HCT116 (cell line): ENCODE data around the gene SLC9A9. TPM values are rescaled to one million over a fixed set of nuclear protein-coding genes. Genes with fewer than 3 reads are reported as not detected.

Experiments used
- ATAC-seq: fragments of 200-7000 bp; cut with Tn5 transposase; 2 replicates; pipeline ENCODE4 v1.9.1; 2020; ENCODE audit warnings: mild to moderate bottlenecking, moderate library complexity
- BruUV-seq: library from RNA; stranded (reverse); fragments of 400-500 nt; replicated peaks from 2 replicates; lab custom pipeline; 2021; lab: Mats Ljungman, UMichigan
- CTCF ChIA-PET: fragments of 300-600 bp; sonication (Branson Sonifier 250); formaldehyde crosslinking; loops from one replicate; lab custom pipeline; 2021; ENCODE audit warnings: antibody characterized with exemption; lab: Charles Lee
- POLR2A ChIA-PET: fragments of 300-600, 350-600 bp; sonication (Branson Sonifier 250); formaldehyde crosslinking; loops from one replicate; lab custom pipeline; 2021; ENCODE audit warnings: antibody characterized with exemption; lab: Charles Lee
- RAD21 ChIA-PET, 2 experiments: fragments of 300-600 bp; sonication (Branson Sonifier 250); formaldehyde crosslinking; loops; one replicate each; lab custom pipeline; 2023; ENCODE audit warnings: low total read pairs in 2 of 2; ENCODE audit not compliant: uncharacterized antibody in 2 of 2, unreplicated experiment in 2 of 2, low non-redundant PET in 1 of 2; lab: Charles Lee
- DNase-seq: peaks from one replicate; pipeline ENCODE4 v3.0.0-alpha.2; 2010; ENCODE audit warnings: low read depth, low spot score
- H2AFZ ChIP-seq: fragments of 200-600 bp; shearing (Covaris generic), sonication (generic); 2 replicates; pipeline ENCODE4 v1.6.1; 2017; ENCODE audit warnings: low read depth, mixed run types, mixed read lengths, antibody characterized with exemption, low read length; ENCODE audit not compliant: poor library complexity, severe bottlenecking
- H3K27ac ChIP-seq: 2 replicates; pipeline ENCODE4 v1.5.1; 2012; ENCODE audit warnings: low read depth, low read length
- H3K27me3 ChIP-seq: fragments of 200-600 bp; sonication (generic); 2 replicates; pipeline ENCODE4 v1.6.1; 2016; ENCODE audit warnings: mixed run types, low read length, mixed read lengths; ENCODE audit not compliant: insufficient read depth
- H3K36me3 ChIP-seq, 2 experiments: fragments of 200-500 bp in 1 of 2; fragments of 200-600 bp in 1 of 2; sonication (Bioruptor generic) in 1 of 2; sonication (generic) in 1 of 2; 2 replicates each; pipeline versions ENCODE4 v1.5.1 to v1.6.1; 2014 to 2016; ENCODE audit warnings: low read length in 2 of 2, inconsistent platforms in 1 of 2, mixed read lengths in 1 of 2, mixed run types in 1 of 2; ENCODE audit not compliant: insufficient read depth in 2 of 2, control insufficient read depth in 1 of 2
- H3K4me1 ChIP-seq, 2 experiments: fragments of 200-600 bp in 1 of 2; sonication (generic) in 1 of 2; 2 replicates each; pipeline versions ENCODE4 v1.5.1 to v1.6.1; 2012 to 2017; ENCODE audit warnings: low read length in 2 of 2, inconsistent platforms in 1 of 2, mild to moderate bottlenecking in 1 of 2, mixed read lengths in 1 of 2, mixed run types in 1 of 2, moderate library complexity in 1 of 2; ENCODE audit not compliant: insufficient read depth in 2 of 2, control insufficient read depth in 1 of 2
- H3K4me2 ChIP-seq: fragments of 200-600 bp; sonication (generic); 2 replicates; pipeline ENCODE4 v1.6.1; 2017; ENCODE audit warnings: mixed run types, low read length, mixed read lengths
- H3K4me3 ChIP-seq, 2 experiments: fragments of 200-600 bp in 1 of 2; sonication (generic) in 1 of 2; replicated peaks in 1 of 2; 2 replicates each; pipeline ENCODE4 v1.5.1; 2011 to 2016; ENCODE audit warnings: low read length in 2 of 2, control low read depth in 1 of 2, low read depth in 1 of 2, mild to moderate bottlenecking in 1 of 2, mixed read lengths in 1 of 2, mixed run types in 1 of 2
- H3K79me2 ChIP-seq: fragments of 200-600 bp; sonication (generic); 2 replicates; pipeline ENCODE4 v1.6.1; 2017; ENCODE audit warnings: mild to moderate bottlenecking, mixed run types, low read length, moderate library complexity, mixed read lengths; ENCODE audit not compliant: insufficient read depth
- H3K9ac ChIP-seq: fragments of 200-600 bp; sonication (generic); 2 replicates; pipeline ENCODE4 v1.6.1; 2016; ENCODE audit warnings: low read length, mixed read lengths
- H3K9me2 ChIP-seq: fragments of 200-600 bp; sonication (generic), shearing (Covaris generic); 2 replicates; pipeline ENCODE4 v1.6.1; 2017; ENCODE audit warnings: mixed run types, mild to moderate bottlenecking, moderate library complexity; ENCODE audit not compliant: insufficient read depth
- H3K9me3 ChIP-seq, 2 experiments: fragments of 200-500 bp in 1 of 2; fragments of 200-600 bp in 1 of 2; sonication (Bioruptor generic) in 1 of 2; sonication (generic) in 1 of 2; 2 replicates each; pipeline ENCODE4 v1.6.1; 2014 to 2017; ENCODE audit warnings: low read length in 2 of 2, mixed read lengths in 2 of 2, inconsistent platforms in 1 of 2, low read depth in 1 of 2, mild to moderate bottlenecking in 1 of 2, mixed run types in 1 of 2, moderate library complexity in 1 of 2; ENCODE audit not compliant: control insufficient read depth in 1 of 2, insufficient read depth in 1 of 2
- H4K20me1 ChIP-seq: fragments of 200-600 bp; sonication (generic), shearing (Covaris generic); 2 replicates; pipeline ENCODE4 v1.6.1; 2017; ENCODE audit warnings: mixed run types, mild to moderate bottlenecking, moderate library complexity; ENCODE audit not compliant: insufficient read depth
- CBX3 ChIP-seq: IDR thresholded peaks from 2 replicates; pipeline ENCODE4 v1.6.1; 2012; ENCODE audit warnings: low read depth
- EZH2phosphoT487 ChIP-seq: fragments of 200-600 bp; IDR thresholded peaks from 2 replicates; pipeline ENCODE4 v1.6.1; 2018; ENCODE audit warnings: antibody characterized with exemption, borderline replicate concordance
- POLR2A ChIP-seq: IDR thresholded peaks from 2 replicates; pipeline ENCODE4 v1.7.0; 2011; ENCODE audit warnings: borderline replicate concordance; ENCODE audit not compliant: insufficient read depth, insufficient read length; ENCODE audit errors: extremely low read depth
- REST ChIP-seq: IDR thresholded peaks from 2 replicates; pipeline ENCODE4 v1.6.1; 2012; ENCODE audit warnings: low read depth
- ZFX ChIP-seq: fragments of 450-650 bp; IDR thresholded peaks from 2 replicates; pipeline ENCODE4 v1.6.1; 2017
- intact Hi-C: fragments of 100-400 bp; cut with micrococcal nuclease; formaldehyde crosslinking; loops from 2 replicates; pipeline ENCODE4 v1.10.0; 2022
- total RNA-seq: library from RNA; stranded (reverse); gene quantifications from one replicate; pipeline ENCODE4 v1.2.1, GENCODE V29; 2021; ENCODE audit not compliant: unreplicated experiment
- TF ChIP-seq, protein P1 (sequence below): IDR thresholded peaks from 2 replicates; pipeline ENCODE4 v1.6.1; 2012

Gene SLC9A9
- total RNA-seq, 1 experiment from 2014 or later: 0.20 TPM

DNA sequence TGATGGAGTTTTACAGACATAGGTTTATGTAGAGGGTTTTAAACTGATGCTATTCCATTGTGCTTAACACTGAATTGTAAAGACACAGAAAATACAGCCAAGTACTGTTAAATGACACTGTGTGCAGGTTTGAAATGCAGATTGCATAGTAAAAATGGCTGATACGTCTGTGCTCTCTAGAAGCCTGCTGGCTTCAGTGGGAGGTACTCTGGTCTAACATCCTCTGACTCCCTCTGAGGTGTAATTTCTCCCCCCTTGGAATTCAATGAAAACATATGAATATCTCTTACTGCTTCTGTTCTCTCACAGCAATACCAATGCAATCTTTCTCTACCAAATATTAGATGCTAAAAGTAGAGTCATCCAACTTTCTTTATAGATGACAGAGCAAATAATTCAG lies 176.6 kb downstream of the SLC9A9 start:
- Histone ChIP-seq H3K27ac (no peak overlapping the region), H3K79me2 (no peaks in the 10 kb centered on the region), H3K4me2 (no peak overlapping the region), H2AFZ (no peak overlapping the region), H3K9me2 (no peaks in the 10 kb centered on the region), H3K4me1 (peaks cover 0 to 2% of the 10 kb centered on the region in 2 experiments; a peak in 1 of 4 replicates), H3K4me3 (no peak overlapping the region), H3K36me3 (no peaks in the 10 kb centered on the region), H4K20me1 (no peaks in the 10 kb centered on the region), H3K27me3 (peaks cover 5% of the 10 kb centered on the region; the same call in 1 of the 2 replicates), H3K9me3 (no peaks in the 10 kb centered on the region), H3K9ac (no peak overlapping the region)
- intact Hi-C loops: no loop called here
- RAD21 ChIA-PET: no interaction called here
- no TSS peak for BruUV-seq
- POLR2A ChIA-PET: no interaction called here
- CTCF ChIA-PET: no interaction called here
- ATAC-seq: no peak
- DNase-seq: no peak
- TF ChIP-seq EZH2phosphoT487 (no peak), POLR2A (no peak), ZFX (no peak), CBX3 (no peak), REST (no peak)
- TF ChIP-seq, protein P1, sequence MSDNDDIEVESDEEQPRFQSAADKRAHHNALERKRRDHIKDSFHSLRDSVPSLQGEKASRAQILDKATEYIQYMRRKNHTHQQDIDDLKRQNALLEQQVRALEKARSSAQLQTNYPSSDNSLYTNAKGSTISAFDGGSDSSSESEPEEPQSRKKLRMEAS: no peak
